Erythroblast (primary cell): ENCODE data around the gene DGKD.

Source experiments
- GATA1 ChIP-seq: IDR thresholded peaks from 2 replicates; pipeline ENCODE4 v1.6.1; 2011; ENCODE audit warnings: low read depth, mild to moderate bottlenecking, control low read depth, low read length, moderate library complexity
- POLR2A ChIP-seq: IDR thresholded peaks from 2 replicates; pipeline ENCODE4 v1.6.1; 2011; ENCODE audit warnings: mild to moderate bottlenecking, low read length

DNA sequence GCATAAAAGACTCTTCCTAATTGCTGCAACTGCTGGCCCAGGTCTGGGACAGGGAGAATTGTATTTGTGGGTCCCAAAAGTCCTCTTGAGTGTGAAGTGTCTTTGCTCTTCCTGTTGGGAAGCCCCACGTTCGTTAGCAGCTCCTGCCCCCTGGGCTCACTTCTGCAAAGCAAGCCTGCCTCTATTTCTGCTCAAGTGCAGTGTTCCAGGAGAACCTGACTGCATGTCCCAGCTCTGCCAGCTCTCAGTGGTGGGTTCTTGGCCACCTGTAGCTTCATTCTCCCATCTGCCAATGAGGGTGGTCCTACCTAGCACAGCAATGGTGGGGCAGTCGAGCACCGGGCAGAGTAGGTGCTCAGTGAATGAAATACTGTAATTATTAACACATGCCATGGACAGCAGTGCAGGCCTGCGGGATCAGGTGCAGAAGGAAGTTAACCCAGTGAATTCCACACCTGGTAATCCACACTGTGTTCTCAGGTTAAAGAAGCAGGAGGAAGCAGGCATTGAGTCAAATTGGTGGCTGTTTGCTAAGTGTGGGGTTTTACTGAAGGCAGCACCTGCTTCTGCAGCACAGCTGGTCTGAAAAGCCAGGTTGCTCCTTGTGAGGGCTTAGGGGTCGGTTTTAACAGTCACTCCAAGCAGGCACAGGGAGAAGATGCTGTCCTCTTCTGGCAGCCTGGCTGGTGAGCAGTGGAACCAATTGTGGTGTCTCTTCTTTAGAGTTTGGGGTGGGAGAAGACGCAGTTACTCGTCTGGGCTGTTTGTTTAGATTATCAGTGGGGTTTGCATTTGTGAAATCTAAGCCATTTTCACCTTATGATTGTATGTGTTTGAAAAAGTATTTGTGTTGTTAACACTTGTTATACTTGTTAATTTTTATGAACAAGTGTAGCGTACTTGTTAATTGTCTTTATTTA is 54.3 kb downstream of the DGKD start:
- TF ChIP-seq POLR2A = no peak
- TF ChIP-seq GATA1 = no peak
